NK-92 (cell line): ENCODE results near the gene NFU1.
"Not testable (repeated sequence)": the region's sequence is repeated elsewhere in the genome, so short reads cannot be mapped to it uniquely, and the experiment has no call there.

Source experiments
- DNase-seq: peaks from one replicate; lab custom pipeline; 2025; ENCODE audit not compliant: unreplicated experiment; lab: John Stamatoyannopoulos, UW

NFU1 gene

GRCh38 chr2:69452687-69453086, 15.5 kb upstream of the NFU1 start:
- no peak for DNase-seq

- DNase-seq, result no peak
Observed at GRCh38 chr2:69450735-69451416, 13.6 kb upstream of the NFU1 start.

- DNase-seq, result no peak
Observed at GRCh38 chr2:69449906-69450305, 12.7 kb upstream of the NFU1 start.

GRCh38 chr2:69443673-69444072, 6.4 kb upstream of the NFU1 start:
- not testable (repeated sequence) for DNase-seq

GRCh38 chr2:69439499-69439898, 2.3 kb upstream of the NFU1 start:
- DNase-seq, result not testable (repeated sequence)

- DNase-seq, result no peak
Observed at GRCh38 chr2:69438580-69438979, 1.3 kb upstream of the NFU1 start.

GRCh38 chr2:69437751-69438154, 518 bp upstream of the NFU1 start:
- no peak for DNase-seq

GRCh38 chr2:69436596-69436937, 668 bp downstream of the NFU1 start:
- DNase-seq, result no peak

GRCh38 chr2:69434753-69435152, 2.5 kb downstream of the NFU1 start:
- DNase-seq, result no peak

GRCh38 chr2:69429491-69430183, 7.6 kb downstream of the NFU1 start:
- no peak for DNase-seq

GRCh38 chr2:69428981-69429380, 8.3 kb downstream of the NFU1 start:
- no peak for DNase-seq

GRCh38 chr2:69424419-69424818, 12.8 kb downstream of the NFU1 start:
- no peak for DNase-seq

- DNase-seq, result no peak
Observed at GRCh38 chr2:69422198-69422597, 15.0 kb downstream of the NFU1 start.

- not testable (repeated sequence) for DNase-seq
Observed at GRCh38 chr2:69419111-69419510, 18.1 kb downstream of the NFU1 start.

GRCh38 chr2:69416147-69416546, 21.1 kb downstream of the NFU1 start:
- no peak for DNase-seq

- DNase-seq, result no peak
Observed at GRCh38 chr2:69411120-69411519, 26.1 kb downstream of the NFU1 start.

- DNase-seq, result no peak
Observed at GRCh38 chr2:69405306-69405705, 31.9 kb downstream of the NFU1 start.

GRCh38 chr2:69400121-69400520, 37.1 kb downstream of the NFU1 start:
- DNase-seq, result no peak

- DNase-seq, result no peak
Observed at GRCh38 chr2:69397234-69397633, 40.0 kb downstream of the NFU1 start.

GRCh38 chr2:69395866-69396265, 41.4 kb downstream of the NFU1 start:
- no peak for DNase-seq

GRCh38 chr2:69393963-69394362, 43.3 kb downstream of the NFU1 start:
- DNase-seq, result no peak

- no peak for DNase-seq
Observed at GRCh38 chr2:69390471-69390870, 46.8 kb downstream of the NFU1 start.

GRCh38 chr2:69390001-69390400, 47.2 kb downstream of the NFU1 start:
- DNase-seq, result no peak
